KMS-11 (cell line): Measurements from ENCODE around the gene CAPN14.

Experiments used
- H2AFZ ChIP-seq: fragments of 200-600 bp; sonication (generic); 2 replicates; pipeline ENCODE4 v1.6.1; 2016; ENCODE audit warnings: antibody characterized with exemption, mixed run types, low read depth
- H3K27ac ChIP-seq: fragments of 200-600 bp; sonication (generic); 2 replicates; pipeline ENCODE4 v1.6.1; 2016; ENCODE audit warnings: mild to moderate bottlenecking, mixed run types
- H3K27me3 ChIP-seq: fragments of 200-600 bp; sonication (generic); 2 replicates; pipeline ENCODE4 v1.6.1; 2017; ENCODE audit warnings: mild to moderate bottlenecking, low read depth, mixed run types, moderate library complexity; ENCODE audit not compliant: insufficient read depth
- H3K36me3 ChIP-seq: fragments of 200-600 bp; sonication (generic); 2 replicates; pipeline ENCODE4 v1.6.1; 2017; ENCODE audit warnings: mild to moderate bottlenecking, mixed run types; ENCODE audit not compliant: insufficient read depth
- H3K4me1 ChIP-seq: fragments of 200-600 bp; sonication (generic); 2 replicates; pipeline ENCODE4 v1.6.1; 2016; ENCODE audit warnings: mild to moderate bottlenecking, low read depth, mixed run types; ENCODE audit not compliant: poor library complexity, severe bottlenecking
- H3K4me2 ChIP-seq: fragments of 200-600 bp; sonication (generic); 2 replicates; pipeline ENCODE4 v1.7.0; 2016; ENCODE audit warnings: mild to moderate bottlenecking, mixed run types
- H3K4me3 ChIP-seq: fragments of 200-600 bp; sonication (generic); IDR thresholded peaks from 2 replicates; pipeline ENCODE4 v1.6.1; 2017; ENCODE audit warnings: low read depth, low read length, mixed read lengths; ENCODE audit not compliant: insufficient read depth
- H3K79me2 ChIP-seq: fragments of 200-600 bp; sonication (generic); 2 replicates; pipeline ENCODE4 v1.6.1; 2016; ENCODE audit warnings: low read depth, mixed run types; ENCODE audit not compliant: insufficient read depth
- H3K9ac ChIP-seq: fragments of 200-600 bp; sonication (generic); 2 replicates; pipeline ENCODE4 v1.6.1; 2016; ENCODE audit warnings: mild to moderate bottlenecking, mixed run types
- H4K20me1 ChIP-seq: fragments of 200-600 bp; sonication (generic); 2 replicates; pipeline ENCODE4 v1.6.1; 2016; ENCODE audit warnings: mild to moderate bottlenecking, mixed run types; ENCODE audit not compliant: insufficient read depth
- CTCF ChIP-seq: fragments of 200-600 bp; sonication (generic); conservative IDR thresholded peaks from 2 replicates; pipeline ENCODE4 v1.6.1; 2017; ENCODE audit warnings: low read depth, mild to moderate bottlenecking, antibody characterized with exemption, low read length, moderate library complexity, mixed read lengths

The CAPN14 gene

DNA sequence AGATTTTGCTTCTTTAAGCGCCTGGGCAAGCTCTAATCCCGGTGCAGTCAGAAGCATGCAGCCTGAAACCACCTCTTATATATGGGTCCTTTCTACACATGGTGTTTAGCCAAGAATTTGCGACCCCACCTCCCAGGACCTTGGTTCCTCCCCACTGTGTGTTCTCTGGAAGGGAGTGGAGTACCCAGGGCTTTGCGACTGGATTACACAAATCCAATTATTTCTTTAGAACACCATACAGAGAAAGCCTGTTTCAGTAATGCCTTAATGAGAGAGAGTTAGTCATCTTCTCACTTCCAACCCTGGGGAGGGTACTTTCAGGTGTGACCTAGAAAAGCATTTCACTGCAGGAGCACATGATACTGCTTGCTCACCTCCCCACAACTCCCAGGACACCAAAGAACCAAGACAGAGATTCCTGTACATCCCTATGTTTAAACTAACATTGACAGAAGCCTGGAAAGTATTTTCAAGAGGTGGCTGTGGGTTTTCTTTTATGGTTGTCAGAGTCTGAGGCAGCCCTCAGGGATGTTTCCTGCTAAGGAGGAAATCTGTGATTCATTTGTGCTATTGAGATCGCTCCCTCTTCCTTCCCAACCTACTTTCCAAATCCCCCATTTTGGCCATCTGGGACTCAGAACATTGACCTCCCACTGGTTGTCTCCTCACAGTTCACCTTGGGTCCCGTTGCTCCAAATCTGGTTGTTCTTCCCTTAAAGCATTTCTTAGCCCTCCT, at the start of gene CAPN14:
TSS of gene CAPN14 (minus strand) at position 51 of the 736 bp plus-strand sequence. CDS start 12,068 bp downstream, outside the sequence.
- H3K36me3 ChIP-seq, result no peaks in the 10 kb centered on the region
- H3K79me2 ChIP-seq, result no peaks in the 10 kb centered on the region
- H2AFZ ChIP-seq, result peak within 1 kb of the TSS; percentile 5; the same call in 1 of the 2 replicates
- no peaks in the 10 kb centered on the region for H3K27me3 ChIP-seq
- TF ChIP-seq CTCF, result no peak
- H3K4me3 ChIP-seq, result no peak within 1 kb of the TSS
- H3K27ac ChIP-seq, result no peak within 1 kb of the TSS
- 0 out of 2 replicates have a peak within 1 kb of the TSS, but pooled peaks have one; percentile 11 for H3K4me2 ChIP-seq
- no peak within 1 kb of the TSS for H3K9ac ChIP-seq
- H3K4me1 ChIP-seq, result peaks cover 40% of the 10 kb centered on the region
- H4K20me1 ChIP-seq, result no peaks in the 10 kb centered on the region

GRCh38 chr2:31266804-31267203, 49.5 kb upstream of the CAPN14 start:
- Histone ChIP-seq H3K4me1 (no peaks in the 10 kb centered on the region), H3K27ac (no peak overlapping the region), H3K9ac (no peak overlapping the region), H3K4me3 (no peak overlapping the region), H3K4me2 (no peak overlapping the region), H3K36me3 (no peaks in the 10 kb centered on the region), H2AFZ (no peak overlapping the region), H4K20me1 (no peaks in the 10 kb centered on the region), H3K79me2 (no peaks in the 10 kb centered on the region), H3K27me3 (no peaks in the 10 kb centered on the region)
- TF ChIP-seq CTCF, result no peak

GRCh38 chr2:31265234-31265633, 47.9 kb upstream of the CAPN14 start:
- H3K4me3 ChIP-seq, result no peak overlapping the region

GRCh38 chr2:31263636-31264190, 46.4 kb upstream of the CAPN14 start:
- Histone ChIP-seq H3K4me3 (no peak overlapping the region), H3K4me1 (no peaks in the 10 kb centered on the region), H4K20me1 (no peaks in the 10 kb centered on the region), H3K27ac (no peak overlapping the region), H3K9ac (no peak overlapping the region), H3K4me2 (no peak overlapping the region), H3K79me2 (no peaks in the 10 kb centered on the region), H2AFZ (no peak overlapping the region), H3K27me3 (no peaks in the 10 kb centered on the region), H3K36me3 (no peaks in the 10 kb centered on the region)
- no peak for TF ChIP-seq CTCF

More at GRCh38 chr2:31265234-31265633, 47.9 kb upstream of the CAPN14 start:
- Histone ChIP-seq H3K27ac (no peak overlapping the region), H3K79me2 (no peaks in the 10 kb centered on the region), H3K4me1 (no peaks in the 10 kb centered on the region), H2AFZ (no peak overlapping the region), H4K20me1 (no peaks in the 10 kb centered on the region), H3K4me2 (no peak overlapping the region), H3K9ac (no peak overlapping the region), H3K27me3 (no peaks in the 10 kb centered on the region), H3K36me3 (no peaks in the 10 kb centered on the region)
- no peak for TF ChIP-seq CTCF
